LoVo (cell line): ENCODE results near the gene C10orf95.
A peak's percentile ranks its signal among the peaks of the same experiment; 100 is the strongest.
"Not testable (repeated sequence)": the region's sequence is repeated elsewhere in the genome, so short reads cannot be mapped to it uniquely, and the experiment has no call there.

ENCODE experiments used
- DNase-seq: peaks from one replicate; pipeline ENCODE4 v3.0.0-alpha.2; 2016; ENCODE audit warnings: low spot score

C10orf95 gene

DNA sequence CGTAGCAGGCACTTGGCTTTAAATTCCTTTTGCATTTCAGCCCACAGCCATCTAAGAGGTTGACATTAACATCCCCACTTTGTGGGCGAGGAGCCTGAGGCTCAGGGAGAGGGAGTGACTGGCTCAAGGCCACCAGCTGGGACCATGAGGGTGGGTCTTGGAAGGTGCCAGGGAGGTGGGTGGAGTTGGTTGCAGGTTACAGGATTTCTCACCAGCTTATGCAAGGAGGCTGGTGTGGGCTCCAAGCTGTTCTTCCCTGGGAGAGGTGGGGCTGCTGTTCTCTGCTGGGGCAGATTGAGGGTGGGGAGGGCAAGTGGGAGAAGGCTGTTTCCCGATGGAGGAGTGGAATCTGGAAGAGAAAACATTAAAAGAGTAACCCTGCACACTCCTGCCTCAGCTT is 14.1 kb upstream of the C10orf95 start:
- no peak for DNase-seq

DNA sequence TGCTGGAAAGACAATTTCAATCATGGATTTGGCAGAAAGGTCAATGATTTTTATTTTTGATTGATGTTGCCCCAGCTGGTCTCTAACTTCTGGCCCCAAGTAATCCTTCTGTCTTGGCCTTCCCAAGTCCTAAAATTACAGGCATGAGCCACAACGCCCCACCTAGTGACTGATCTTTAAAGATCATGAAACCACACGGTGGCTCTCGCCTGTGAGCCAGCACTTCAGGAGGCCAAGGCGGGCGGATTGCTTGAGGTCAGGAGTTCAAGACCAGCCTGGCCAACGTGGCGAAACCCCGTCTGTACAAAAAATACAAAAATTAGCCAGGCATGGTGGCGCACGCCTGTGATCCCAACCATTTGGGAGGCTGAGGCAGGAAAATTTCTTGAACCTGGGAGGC is 12.6 kb upstream of the C10orf95 start:
- no peak for DNase-seq

DNA sequence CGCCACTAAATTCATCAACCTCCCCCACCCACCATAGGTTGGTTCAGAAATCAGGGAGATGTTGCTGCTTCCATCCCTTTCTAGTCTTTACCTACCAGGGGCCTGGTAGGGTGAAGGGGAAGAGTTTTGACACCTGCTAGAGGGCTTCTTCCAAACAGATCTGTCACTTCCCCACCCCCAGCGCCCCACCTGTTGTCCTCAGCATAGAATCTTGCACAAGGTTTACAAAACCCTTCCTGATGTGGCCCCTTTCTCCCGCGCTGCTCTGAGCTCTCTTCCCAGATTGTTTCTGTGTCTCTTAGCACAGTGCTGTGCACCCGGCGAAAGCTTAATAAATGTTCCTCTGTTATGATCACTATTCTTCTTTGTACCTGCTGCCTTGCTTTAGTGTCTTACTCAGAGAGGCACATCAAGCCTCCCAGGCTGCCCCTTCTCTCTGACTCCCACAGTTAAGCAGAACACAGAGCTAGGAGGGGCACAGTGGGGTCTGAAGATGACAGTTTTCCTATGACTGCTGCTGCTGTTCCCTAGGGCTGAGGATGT is 11.2 kb upstream of the C10orf95 start:
- no peak for DNase-seq

DNA sequence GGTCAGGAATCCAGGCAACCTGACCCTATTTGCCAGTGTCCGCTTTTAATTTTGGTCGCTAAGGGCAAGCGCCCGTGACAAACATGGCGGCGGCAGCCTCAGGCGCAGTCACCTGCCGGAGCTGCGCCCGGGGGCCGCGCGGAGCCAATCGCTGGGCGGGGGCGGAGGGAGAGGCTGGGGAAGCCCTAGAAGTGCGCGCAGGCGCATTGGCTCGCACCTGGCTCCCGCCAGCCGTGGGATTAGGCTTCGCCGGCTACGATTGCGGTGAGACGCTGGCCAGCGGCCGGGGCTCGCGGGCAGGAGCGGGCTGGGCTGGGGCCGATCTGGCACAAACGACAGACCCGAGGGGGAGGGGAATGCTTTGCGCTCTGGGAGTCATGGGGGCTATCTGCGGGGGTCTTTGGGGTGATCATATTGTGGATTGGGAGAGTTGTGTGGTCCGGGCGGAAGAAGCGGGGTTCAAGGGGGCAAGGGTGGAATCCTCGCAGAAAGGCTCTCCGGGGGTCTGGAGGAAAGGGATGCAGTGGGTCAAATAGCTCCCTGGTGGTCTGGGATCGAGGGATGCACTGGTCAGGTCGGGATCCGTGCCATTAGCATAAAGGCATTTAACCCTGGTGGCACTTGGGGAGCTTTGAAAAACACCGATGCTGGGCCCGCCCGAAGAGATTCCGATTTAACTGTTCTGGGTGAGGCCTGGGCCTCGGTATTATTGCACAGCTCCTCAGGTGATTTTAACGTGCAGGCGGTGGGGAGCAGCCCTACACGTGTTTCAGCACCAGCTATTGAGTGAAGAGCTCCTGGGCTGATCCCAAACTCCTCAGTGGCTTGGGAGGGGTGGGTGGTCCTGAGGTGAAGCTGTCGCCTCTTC is 10.1 kb upstream of the C10orf95 start:
- peak; percentile 96 for DNase-seq

DNA sequence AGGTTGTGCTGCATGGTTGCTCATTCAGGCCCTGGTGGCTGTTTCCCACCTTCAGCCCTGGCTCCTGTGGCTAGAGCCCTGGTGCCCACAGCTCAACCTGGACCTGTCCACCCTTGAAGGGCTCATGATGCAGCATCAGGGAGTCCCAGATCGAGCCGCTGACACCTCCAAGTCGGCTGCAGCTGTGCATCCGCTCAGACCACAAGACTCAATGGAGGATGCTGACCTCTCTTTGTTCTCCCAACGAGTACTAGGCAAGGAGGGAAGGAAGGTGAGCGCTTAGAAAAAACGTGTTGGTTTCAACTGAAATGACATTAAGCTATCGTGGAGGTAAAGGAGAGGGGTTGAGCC is 9.5 kb upstream of the C10orf95 start:
- DNase-seq, result no peak

DNA sequence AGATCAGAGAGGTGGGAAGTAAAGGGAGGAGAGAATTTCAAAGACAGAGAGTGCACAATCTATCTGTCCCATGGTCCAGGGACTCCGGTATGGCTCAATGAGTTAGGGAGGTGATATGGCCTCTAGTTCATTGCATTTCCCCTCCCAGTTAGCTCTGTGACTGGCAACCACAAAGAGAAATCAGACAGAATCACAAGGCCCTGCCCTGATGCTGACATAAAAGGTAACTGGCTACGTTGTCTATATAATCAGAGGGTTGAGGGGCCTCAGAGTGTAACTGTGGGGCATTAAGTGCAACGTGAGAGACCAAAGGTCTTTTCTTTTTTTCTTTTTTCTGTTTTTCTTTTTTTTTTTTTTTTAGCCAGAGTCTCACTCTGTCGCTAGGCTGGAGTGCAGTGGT is 7.3 kb upstream of the C10orf95 start:
- no peak for DNase-seq

DNA sequence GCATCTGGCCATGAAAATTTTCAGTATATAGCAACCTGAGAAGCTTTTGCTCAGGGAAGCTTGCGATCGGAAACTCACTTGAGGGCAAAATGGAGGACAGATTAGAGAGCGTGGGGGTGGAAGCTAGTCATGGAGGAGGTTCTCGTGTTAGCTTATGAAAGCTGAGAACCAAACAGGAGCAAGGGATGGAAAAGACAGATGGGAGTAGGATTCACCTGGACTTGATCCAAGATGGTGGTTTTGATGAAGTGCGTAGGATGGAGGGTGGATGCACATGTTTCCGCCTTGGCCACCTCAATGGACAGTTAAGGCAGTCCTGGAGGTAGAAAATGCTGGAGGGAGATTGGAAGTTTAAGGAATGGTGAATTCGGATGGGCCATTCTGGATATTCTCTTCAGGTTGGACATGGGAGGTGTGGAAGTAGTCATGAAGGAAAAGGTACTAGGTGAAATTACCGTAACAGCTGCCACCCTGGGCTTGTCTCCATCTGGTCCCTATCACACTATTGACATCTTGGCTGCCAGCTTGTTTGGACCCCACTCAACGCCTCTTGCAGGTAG is 6.3 kb upstream of the C10orf95 start:
- DNase-seq, result no peak

DNA sequence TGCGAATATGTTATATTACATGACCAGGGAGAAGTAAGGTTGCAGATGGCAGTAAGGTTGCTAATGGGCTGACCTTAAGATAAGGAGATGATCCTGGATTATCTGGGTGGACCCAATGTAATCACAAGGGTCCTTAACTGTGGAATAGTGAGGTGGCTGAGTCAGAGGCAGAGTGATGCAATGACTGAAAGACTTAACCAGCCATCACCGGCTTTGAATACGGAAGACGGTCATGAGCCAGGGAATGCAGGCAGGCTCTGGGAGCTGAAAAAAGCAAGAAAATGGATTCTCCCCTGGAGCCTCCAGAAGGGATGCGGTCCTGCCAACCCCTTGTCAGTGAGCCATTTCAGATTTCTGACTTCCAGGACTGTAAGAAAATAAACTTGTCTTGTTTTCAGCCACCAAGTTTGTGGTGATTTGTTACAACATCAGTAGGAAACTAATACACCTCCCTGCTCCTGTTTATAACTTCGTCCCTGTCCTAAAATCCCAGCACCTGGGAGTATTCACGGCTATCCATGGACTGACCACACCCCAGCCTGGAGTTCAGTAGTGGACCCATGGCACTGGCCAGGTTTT is 4.6 kb upstream of the C10orf95 start:
- DNase-seq, result peak; percentile 22

DNA sequence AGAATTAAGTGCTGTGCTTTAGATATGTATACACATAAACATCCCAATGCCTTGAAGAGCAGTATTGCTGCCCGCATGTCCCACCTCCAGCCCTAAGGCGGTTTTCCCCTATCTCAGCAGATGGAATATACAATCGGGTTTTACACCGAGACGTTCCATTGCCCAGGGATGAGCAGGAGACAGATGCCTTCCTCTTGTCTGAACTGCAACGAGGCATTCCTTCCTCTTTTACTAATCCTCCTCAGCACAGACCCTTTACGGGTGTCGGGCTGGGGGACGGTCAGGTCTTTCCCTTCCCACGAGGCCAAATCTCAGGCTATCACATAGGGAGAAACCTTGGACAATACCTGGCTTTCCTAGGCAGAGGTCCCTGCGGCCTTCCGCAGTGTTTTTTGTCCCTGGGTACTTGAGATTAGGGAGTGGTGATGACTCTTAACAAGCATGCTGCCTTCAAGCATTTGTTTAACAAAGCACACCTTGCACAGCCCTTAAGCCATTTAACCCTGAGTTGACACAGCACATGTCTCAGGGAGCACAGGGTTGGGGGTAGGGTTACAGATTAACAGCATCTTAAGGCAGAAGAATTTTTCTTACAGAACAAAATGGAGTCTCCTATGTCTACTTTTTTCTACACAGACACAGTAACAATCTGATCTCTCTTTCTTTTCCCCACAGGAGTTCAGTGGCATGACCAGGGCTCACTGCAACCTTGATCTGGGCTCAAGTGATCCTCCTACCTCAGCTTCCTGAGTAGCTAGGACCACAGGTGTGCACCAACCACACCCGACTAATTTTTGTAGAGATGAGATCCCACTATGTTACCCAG is 3.5 kb upstream of the C10orf95 start:
- not testable (repeated sequence) for DNase-seq

DNA sequence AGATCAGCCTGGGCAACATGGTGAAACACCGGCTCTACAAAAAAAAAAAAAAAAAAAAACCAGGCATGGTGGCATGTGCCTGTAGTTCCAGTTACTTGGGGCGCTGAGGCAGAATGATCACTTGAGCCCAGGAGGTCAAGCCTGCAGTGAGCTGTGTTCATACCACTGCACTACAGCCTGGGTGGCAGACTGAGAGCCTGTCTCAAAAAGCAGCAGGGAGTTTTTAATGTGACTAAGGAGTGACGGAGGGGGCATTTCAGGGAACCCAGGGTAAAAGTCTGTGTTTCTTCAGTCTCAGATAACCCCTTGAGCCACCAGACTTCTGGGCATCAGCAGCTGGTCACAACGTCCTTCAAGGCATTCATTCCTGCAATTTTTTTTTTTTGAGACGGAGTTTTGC is 2.2 kb upstream of the C10orf95 start:
- no peak for DNase-seq

DNA sequence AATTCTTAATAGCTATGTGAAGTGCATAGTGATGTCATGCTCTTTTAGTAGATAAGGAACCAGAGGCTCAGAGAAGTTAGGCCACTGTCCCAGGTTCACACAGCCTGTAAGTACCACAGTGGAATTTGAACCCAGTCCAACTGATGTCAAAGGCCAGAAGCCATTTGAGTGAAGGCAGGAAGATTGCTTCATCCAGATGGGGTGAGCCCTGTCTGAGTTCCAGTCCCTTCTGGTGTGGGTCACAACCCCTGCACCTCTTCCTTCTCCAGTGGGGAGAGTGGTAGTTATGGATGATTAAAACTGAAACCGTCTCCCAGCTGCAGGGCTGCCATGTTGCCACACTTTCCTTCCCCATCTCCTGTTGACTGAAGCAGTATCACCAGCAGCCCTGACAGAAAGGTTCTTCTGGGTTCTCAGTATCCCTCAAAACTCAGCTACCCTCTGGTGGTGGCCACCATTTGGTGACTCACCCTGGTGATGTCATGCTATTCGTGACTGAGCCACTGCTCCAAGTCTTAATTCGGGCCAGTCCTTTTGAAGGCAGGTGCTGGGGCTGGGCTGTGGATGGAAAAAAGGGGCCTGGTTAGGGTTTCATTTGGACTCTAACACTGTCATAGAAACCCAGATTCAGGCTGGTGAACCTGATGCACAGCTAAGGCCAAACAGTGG is 1.5 kb upstream of the C10orf95 start:
- no peak for DNase-seq

DNA sequence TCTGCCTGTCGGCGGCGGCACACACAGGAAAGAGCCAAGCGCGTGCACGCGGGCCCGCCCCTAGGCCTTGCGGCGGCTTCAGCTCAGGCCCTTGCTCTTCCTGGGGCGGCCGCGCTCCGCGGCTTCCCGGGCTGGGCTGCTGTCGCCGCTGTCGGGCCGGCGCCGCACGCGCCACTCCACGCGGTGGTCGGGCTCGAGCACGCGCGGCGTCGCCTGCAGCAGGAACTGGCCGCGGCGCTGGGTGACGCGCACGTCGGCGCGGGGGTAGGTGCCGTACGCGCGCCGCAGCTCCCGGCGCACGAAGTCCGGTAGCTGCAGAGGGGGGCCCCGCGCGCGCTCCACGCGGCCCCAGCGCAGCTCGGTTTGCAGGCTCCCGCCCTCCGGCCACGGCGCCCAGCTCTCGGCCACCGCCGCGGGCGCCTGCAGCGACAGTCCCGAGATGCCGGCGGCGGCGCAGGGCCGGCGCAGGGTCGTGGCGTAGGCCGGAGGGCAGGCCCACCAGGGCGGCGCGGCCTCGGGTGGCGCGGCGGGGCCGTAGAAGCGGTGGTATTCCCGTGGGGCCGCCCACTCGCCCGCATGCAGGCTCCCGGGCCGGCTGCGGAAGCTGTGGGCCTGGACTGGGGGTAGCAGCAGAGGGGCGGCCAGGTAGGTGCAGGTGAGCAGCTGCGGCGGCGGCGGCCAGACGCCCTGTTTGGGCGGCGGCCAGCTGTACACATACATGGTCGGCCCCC is 804 bp downstream of the C10orf95 start:
- DNase-seq, result peak; percentile 79

DNA sequence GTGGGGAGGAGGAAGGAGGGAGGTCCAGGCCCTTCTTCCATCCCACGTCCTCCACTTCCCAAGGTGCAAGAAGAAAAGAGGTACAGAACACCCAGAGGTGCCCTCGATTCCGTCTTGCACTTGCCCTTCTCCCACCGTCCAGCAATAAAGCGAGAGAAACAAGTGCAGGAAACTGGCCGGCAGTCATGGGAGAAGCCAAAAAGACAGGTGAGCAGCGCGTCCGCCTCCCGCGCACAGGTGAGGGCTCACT is 1.3 kb downstream of the C10orf95 start:
- DNase-seq, result no peak

DNA sequence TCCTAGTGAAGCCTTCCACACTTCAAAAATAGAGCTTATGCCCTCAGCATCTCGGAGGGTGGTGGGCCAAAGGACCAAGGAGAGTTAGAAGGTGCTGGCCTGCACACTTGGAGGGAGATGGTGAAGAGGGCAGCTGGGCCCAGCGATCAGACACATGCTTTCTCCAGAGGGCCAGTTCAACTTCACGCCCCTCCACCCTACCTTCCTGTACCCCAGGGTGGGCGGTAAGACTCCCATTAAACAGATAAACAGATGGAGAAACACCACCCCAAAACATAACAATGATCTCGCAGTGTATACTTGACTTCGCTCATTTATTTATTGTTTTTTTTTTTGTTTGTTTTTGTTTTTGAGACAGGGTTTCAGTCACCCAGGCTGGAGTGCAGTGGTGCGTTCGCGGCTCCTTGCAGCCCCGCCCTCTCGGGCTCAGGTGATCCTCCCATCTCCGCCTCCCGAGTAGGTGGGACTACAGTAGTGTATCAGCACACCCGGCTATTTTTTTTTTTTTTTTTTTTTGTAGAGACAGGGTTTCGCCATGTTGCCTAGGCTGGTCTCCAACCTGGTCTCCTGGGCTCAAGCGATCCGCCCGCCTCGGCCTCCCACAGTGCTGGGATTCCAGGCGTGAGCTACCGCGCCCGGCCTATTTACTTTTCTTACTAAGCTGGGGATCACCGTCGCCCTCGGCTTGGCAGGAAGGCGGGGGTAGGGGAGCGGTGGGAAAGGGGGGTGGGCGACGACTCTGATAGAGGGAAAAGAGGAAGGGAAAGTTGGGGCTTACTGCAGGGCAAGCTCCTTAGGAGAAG is 1.8 kb downstream of the C10orf95 start:
- DNase-seq, result peak; percentile 82

DNA sequence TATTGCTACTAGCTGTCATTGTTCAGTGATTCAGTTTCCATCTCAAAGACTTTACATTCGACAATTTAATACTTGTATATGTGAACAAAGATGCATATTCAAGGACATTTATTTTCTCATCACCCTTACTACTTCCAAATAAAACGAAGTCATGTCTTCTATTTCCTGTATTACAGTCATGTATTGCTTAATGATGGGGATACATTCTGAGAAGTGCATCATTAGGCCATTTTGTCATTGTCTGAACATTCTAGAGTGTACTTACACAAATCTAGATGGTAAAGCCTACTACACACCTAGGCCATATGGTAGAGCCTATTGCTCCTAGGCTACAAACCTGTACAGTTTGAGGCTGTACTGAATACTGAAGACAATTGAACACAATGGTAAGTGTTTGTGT is 6.5 kb downstream of the C10orf95 start:
- DNase-seq, result no peak

DNA sequence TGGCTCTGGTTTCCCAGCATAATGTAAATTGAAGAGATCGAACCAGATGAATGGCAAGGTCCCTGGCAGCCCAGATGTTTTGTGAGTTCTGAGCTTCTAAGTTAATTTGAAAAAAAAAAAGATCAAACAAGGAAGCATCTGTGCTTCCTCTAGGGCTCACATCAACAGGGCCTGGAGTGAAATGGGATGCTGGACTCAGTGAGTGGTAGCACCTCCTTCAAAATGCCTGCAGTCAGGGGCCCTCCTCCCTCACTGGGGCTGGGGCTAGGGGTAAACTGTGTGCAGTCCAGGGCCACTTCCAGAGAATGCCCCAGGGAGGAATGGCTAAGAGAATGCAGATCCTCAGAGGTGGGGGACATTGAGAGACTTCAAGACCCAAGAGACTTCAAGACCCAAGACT is 13.0 kb downstream of the C10orf95 start:
- no peak for DNase-seq

DNA sequence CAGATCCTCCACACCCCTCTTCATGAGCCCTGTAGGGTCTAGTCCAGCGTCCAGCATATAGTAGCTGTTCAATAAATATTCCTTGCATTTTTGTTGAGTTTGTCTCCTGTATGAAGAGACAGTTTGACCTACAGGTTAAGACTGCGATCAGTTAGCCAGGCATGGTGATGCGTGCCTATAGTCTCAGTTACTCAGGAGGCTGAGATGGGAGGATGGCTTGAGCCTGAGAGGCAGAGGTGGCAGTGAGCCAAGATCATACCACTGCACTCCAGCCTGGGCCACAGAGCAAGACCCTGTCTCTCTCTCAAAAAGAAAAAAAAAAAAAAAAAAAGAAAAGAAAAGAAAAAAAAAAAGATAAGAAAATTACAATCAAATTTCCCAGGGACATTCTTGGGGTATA is 13.8 kb downstream of the C10orf95 start:
- no peak for DNase-seq

DNA sequence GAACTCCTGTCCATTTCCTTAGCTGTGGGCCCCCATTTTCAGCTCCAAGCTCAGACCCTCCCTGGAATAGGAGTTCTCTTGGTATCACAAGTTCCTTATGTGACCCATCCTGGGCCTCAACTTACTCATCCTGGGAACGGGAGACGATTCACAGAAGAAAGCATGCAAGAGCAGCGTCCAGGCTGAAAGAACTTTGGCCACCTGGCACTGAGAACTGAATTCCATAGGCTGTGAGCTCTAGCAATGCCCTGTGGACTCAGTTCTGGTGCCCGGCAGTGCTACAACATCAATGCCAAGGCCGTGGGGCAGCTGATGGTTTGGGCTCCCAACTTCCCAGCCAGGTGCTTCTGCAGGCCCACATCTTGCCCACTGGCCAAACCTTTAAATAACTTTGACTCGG is 15.0 kb downstream of the C10orf95 start:
- DNase-seq, result no peak

DNA sequence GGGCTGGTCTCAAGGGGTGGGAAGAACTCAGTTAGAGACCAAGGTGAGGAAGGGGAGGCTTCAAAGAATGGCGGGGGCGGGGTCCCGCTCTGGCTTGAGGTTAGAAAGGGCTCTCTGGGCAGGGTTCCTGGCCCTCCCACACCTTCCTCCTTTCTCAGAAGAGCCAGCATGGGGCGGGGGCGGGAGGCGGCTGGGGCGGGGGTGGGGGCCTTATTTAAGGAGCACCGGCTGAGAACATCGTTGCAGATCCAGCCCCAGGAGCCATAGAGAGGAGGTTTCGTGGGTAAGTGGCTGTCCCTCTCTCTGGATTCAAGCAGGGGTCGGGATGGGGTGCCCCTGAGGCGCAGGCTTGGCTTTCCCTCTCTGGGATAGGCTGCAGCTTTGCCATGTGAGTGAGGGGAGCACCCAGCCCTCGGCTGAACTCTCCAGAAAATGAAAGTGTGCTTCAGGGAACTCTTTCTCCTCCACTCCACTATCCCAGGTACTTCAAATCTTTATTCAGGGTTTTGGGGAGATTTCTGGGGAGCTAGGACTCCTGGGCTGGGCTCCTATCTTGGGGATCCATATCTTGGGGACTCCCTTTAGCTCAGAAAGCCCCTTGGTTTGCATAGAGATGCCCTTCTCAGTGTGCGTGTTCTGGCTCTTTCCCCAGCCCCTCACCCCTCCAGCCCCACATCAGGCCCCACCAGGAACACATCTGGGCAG is 15.7 kb downstream of the C10orf95 start:
- DNase-seq, result no peak

DNA sequence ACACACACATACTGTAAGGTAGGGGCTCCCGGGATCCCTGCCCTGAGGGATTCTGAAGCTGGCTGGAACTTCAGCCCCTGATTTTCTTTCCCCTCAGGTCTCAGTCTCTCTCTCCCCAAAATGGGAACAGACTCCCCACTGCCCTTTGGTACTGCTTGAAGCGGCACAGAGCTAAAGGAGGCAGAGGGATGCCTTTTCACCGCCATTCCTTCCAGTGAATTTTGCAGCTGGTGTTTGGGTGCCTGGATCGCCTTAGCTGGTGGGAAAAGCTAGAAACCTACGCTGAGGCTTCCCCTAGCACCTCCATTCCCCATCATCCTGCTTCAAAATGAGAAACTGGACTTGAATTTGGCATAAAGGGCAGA is 16.2 kb downstream of the C10orf95 start:
- DNase-seq, result no peak
